ENCODE measurements around the gene RNF214.
"Not testable (repeated sequence)": the region's sequence is repeated elsewhere in the genome, so short reads cannot be mapped to it uniquely, and the experiment has no call there.

Gene RNF214

GRCh38 chr11:117232911-117233409, 489 bp downstream of the RNF214 start:
- DNase-seq, result no peak

- DNase-seq, result no peak
Observed at GRCh38 chr11:117238221-117238620, 5.8 kb downstream of the RNF214 start.

- DNase-seq, result no peak
Observed at GRCh38 chr11:117239295-117239694, 6.8 kb downstream of the RNF214 start.

- DNase-seq, result no peak
Observed at GRCh38 chr11:117248341-117248740, 15.9 kb downstream of the RNF214 start.

GRCh38 chr11:117249571-117249970, 17.1 kb downstream of the RNF214 start:
- DNase-seq, result no peak

GRCh38 chr11:117251506-117251905, 19.0 kb downstream of the RNF214 start:
- DNase-seq, result no peak

GRCh38 chr11:117255966-117256365, 23.5 kb downstream of the RNF214 start:
- no peak for DNase-seq

GRCh38 chr11:117256573-117256972, 24.1 kb downstream of the RNF214 start:
- no peak for DNase-seq

GRCh38 chr11:117258576-117258975, 26.1 kb downstream of the RNF214 start:
- no peak for DNase-seq

- no peak for DNase-seq
Observed at GRCh38 chr11:117259417-117259816, 26.9 kb downstream of the RNF214 start.

- DNase-seq, result not testable (repeated sequence)
Observed at GRCh38 chr11:117264624-117265323, 32.3 kb downstream of the RNF214 start.

- DNase-seq, result no peak
Observed at GRCh38 chr11:117265745-117266144, 33.3 kb downstream of the RNF214 start.

- no peak for DNase-seq
Observed at GRCh38 chr11:117269856-117270255, 37.4 kb downstream of the RNF214 start.

- no peak for DNase-seq
Observed at GRCh38 chr11:117271208-117271607, 38.7 kb downstream of the RNF214 start.

GRCh38 chr11:117272175-117272574, 39.7 kb downstream of the RNF214 start:
- not testable (repeated sequence) for DNase-seq

- DNase-seq, result no peak
Observed at GRCh38 chr11:117273550-117274289, 41.2 kb downstream of the RNF214 start.

- DNase-seq, result no peak
Observed at GRCh38 chr11:117278347-117278746, 45.9 kb downstream of the RNF214 start.

- no peak for DNase-seq
Observed at GRCh38 chr11:117279711-117280376, 47.4 kb downstream of the RNF214 start.

- DNase-seq, result no peak
Observed at GRCh38 chr11:117281159-117281558, 48.7 kb downstream of the RNF214 start.

- DNase-seq, result no peak
Observed at GRCh38 chr11:117281869-117282268, 49.4 kb downstream of the RNF214 start.

- no peak for DNase-seq
Observed at GRCh38 chr11:117282956-117283355, 50.5 kb downstream of the RNF214 start.

- no peak for DNase-seq
Observed at GRCh38 chr11:117284053-117284452, 51.6 kb downstream of the RNF214 start.

GRCh38 chr11:117286588-117286987, 54.1 kb downstream of the RNF214 start:
- no peak for DNase-seq

- no peak for DNase-seq
Observed at GRCh38 chr11:117287668-117288067, 55.2 kb downstream of the RNF214 start.

Measured in stimulated activated CD4-positive, alpha-beta T cell treated with anti-CD3 and anti-CD28 coated beads, Interleukin-12 subunit alpha, Interleukin-12 subunit beta, amount 100 ng/mL, for 4 hours (primary cell).